ENCODE measurements around the gene MVB12B. TPM values are rescaled to one million over a fixed set of nuclear protein-coding genes. Genes with fewer than 3 reads are reported as not detected.
A peak's percentile ranks its signal among the peaks of the same experiment; 100 is the strongest.

The MVB12B gene
- polyA plus RNA-seq, 2 donors, result 2.1 to 2.4 TPM

- 63 to 73% methylated on average over 8 of the region's 8 CpGs for WGBS, 2 donors
These were observed 62.5 kb downstream of the MVB12B start for GRCh38 chr9:126388964-126389708.

DNA sequence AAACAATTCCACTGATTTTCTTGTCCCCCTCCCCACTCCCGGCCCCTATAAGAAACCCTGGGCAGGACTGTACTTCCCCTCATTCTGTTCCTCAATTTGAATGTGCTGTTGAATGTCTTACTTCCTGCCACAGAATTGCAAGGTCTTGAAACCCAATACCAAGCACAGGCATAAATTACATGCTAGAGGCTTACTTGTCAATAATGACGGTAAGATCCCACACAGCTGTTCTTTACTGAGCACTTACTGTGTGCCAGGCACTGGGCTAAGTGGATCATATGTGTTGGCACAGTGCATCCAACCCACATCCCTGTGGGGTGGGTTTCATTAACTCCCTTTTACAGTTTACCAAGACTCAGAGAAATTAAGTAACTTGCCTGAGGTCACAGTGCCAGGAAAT, 63.4 kb downstream of the MVB12B start:
- Histone ChIP-seq H3K4me1 (ENCODE audit: control insufficient read depth in 2 of 2, insufficient read depth in 2 of 2, low read length in 1 of 2) (peaks cover 4 to 7% of the 10 kb centered on the region in 2 donors), H3K4me3 (ENCODE audit: low read depth in 1 of 2, low read length in 2 of 2) (no peak overlapping the region), H3K9me3 (ENCODE audit: control insufficient read depth in 2 of 2, insufficient read depth in 1 of 2, low read depth in 1 of 2, low read length in 1 of 2) (no peaks in the 10 kb centered on the region), H3K27ac (ENCODE audit: low read depth in 2 of 2, low read length in 1 of 2) (peak overlapping the region in 1 of 2 donors; percentile 54), H3K27me3 (ENCODE audit: control insufficient read depth in 1 of 2, insufficient read depth in 2 of 2, low read length in 2 of 2) (no peaks in the 10 kb centered on the region), H3K36me3 (ENCODE audit: control insufficient read depth in 2 of 2, insufficient read depth in 2 of 2, low read length in 1 of 2) (peaks cover 0 to 5% of the 10 kb centered on the region in 2 donors)
- WGBS, 2 donors, result 74 to 77% methylated on average over 2 of the region's 2 CpGs

More at GRCh38 chr9:126388964-126389708, 62.5 kb downstream of the MVB12B start:
- H3K27me3 ChIP-seq (ENCODE audit: control insufficient read depth in 1 of 2, insufficient read depth in 2 of 2, low read length in 2 of 2), result no peaks in the 10 kb centered on the region
- no peak overlapping the region for H3K4me3 ChIP-seq (ENCODE audit: low read depth in 1 of 2, low read length in 2 of 2)
- H3K9me3 ChIP-seq (ENCODE audit: control insufficient read depth in 2 of 2, insufficient read depth in 1 of 2, low read depth in 1 of 2, low read length in 1 of 2), result no peaks in the 10 kb centered on the region
- H3K27ac ChIP-seq (ENCODE audit: low read depth in 2 of 2, low read length in 1 of 2), result no peak overlapping the region
- H3K36me3 ChIP-seq (ENCODE audit: control insufficient read depth in 2 of 2, insufficient read depth in 2 of 2, low read length in 1 of 2), result peaks cover 0 to 5% of the 10 kb centered on the region in 2 donors
- peaks cover 4 to 7% of the 10 kb centered on the region in 2 donors for H3K4me1 ChIP-seq (ENCODE audit: control insufficient read depth in 2 of 2, insufficient read depth in 2 of 2, low read length in 1 of 2)

GRCh38 chr9:126390923-126391322, 64.3 kb downstream of the MVB12B start:
- peaks cover 6 to 7% of the 10 kb centered on the region in 2 donors for H3K4me1 ChIP-seq (ENCODE audit: control insufficient read depth in 2 of 2, insufficient read depth in 2 of 2, low read length in 1 of 2)
- no peak overlapping the region for H3K27ac ChIP-seq (ENCODE audit: low read depth in 2 of 2, low read length in 1 of 2)

GRCh38 chr9:126391713-126392661, 65.4 kb downstream of the MVB12B start:
- Histone ChIP-seq H3K4me3 (ENCODE audit: low read depth in 1 of 2, low read length in 2 of 2) (no peak overlapping the region), H3K9me3 (ENCODE audit: control insufficient read depth in 2 of 2, insufficient read depth in 1 of 2, low read depth in 1 of 2, low read length in 1 of 2) (no peaks in the 10 kb centered on the region), H3K36me3 (ENCODE audit: control insufficient read depth in 2 of 2, insufficient read depth in 2 of 2, low read length in 1 of 2) (peaks cover 0 to 7% of the 10 kb centered on the region in 2 donors), H3K4me1 (ENCODE audit: control insufficient read depth in 2 of 2, insufficient read depth in 2 of 2, low read length in 1 of 2) (peaks cover 6 to 7% of the 10 kb centered on the region in 2 donors), H3K27me3 (ENCODE audit: control insufficient read depth in 1 of 2, insufficient read depth in 2 of 2, low read length in 2 of 2) (no peaks in the 10 kb centered on the region), H3K27ac (ENCODE audit: low read depth in 2 of 2, low read length in 1 of 2) (peak overlapping the region; percentile 19 to 22)
- 82 to 83% methylated on average over 24 of the region's 24 CpGs for WGBS, 2 donors

More at GRCh38 chr9:126390923-126391322, 64.3 kb downstream of the MVB12B start:
- 79 to 89% methylated on average over 9 of the region's 9 CpGs for WGBS, 2 donors
- H3K9me3 ChIP-seq (ENCODE audit: control insufficient read depth in 2 of 2, insufficient read depth in 1 of 2, low read depth in 1 of 2, low read length in 1 of 2), result no peaks in the 10 kb centered on the region
- no peak overlapping the region for H3K4me3 ChIP-seq (ENCODE audit: low read depth in 1 of 2, low read length in 2 of 2)
- H3K36me3 ChIP-seq (ENCODE audit: control insufficient read depth in 2 of 2, insufficient read depth in 2 of 2, low read length in 1 of 2), result peaks cover 0 to 5% of the 10 kb centered on the region in 2 donors
- no peaks in the 10 kb centered on the region for H3K27me3 ChIP-seq (ENCODE audit: control insufficient read depth in 1 of 2, insufficient read depth in 2 of 2, low read length in 2 of 2)

- WGBS, 2 donors, result 43 to 65% methylated on average over 9 of the region's 9 CpGs
- Histone ChIP-seq H3K27me3 (ENCODE audit: control insufficient read depth in 1 of 2, insufficient read depth in 2 of 2, low read length in 2 of 2) (no peaks in the 10 kb centered on the region), H3K9me3 (ENCODE audit: control insufficient read depth in 2 of 2, insufficient read depth in 1 of 2, low read depth in 1 of 2, low read length in 1 of 2) (no peaks in the 10 kb centered on the region), H3K4me3 (ENCODE audit: low read depth in 1 of 2, low read length in 2 of 2) (no peak overlapping the region), H3K36me3 (ENCODE audit: control insufficient read depth in 2 of 2, insufficient read depth in 2 of 2, low read length in 1 of 2) (peaks cover 0 to 7% of the 10 kb centered on the region in 2 donors), H3K27ac (ENCODE audit: low read depth in 2 of 2, low read length in 1 of 2) (peak overlapping the region; percentile 52 to 71), H3K4me1 (ENCODE audit: control insufficient read depth in 2 of 2, insufficient read depth in 2 of 2, low read length in 1 of 2) (peaks cover 6 to 7% of the 10 kb centered on the region in 2 donors)
These were observed 66.2 kb downstream of the MVB12B start for GRCh38 chr9:126392662-126393371.

- Histone ChIP-seq H3K27ac (ENCODE audit: low read depth in 2 of 2, low read length in 1 of 2) (peak overlapping the region in 1 of 2 donors; percentile 52), H3K9me3 (ENCODE audit: control insufficient read depth in 2 of 2, insufficient read depth in 1 of 2, low read depth in 1 of 2, low read length in 1 of 2) (no peaks in the 10 kb centered on the region), H3K27me3 (ENCODE audit: control insufficient read depth in 1 of 2, insufficient read depth in 2 of 2, low read length in 2 of 2) (no peaks in the 10 kb centered on the region), H3K4me1 (ENCODE audit: control insufficient read depth in 2 of 2, insufficient read depth in 2 of 2, low read length in 1 of 2) (peaks cover 6 to 7% of the 10 kb centered on the region in 2 donors), H3K36me3 (ENCODE audit: control insufficient read depth in 2 of 2, insufficient read depth in 2 of 2, low read length in 1 of 2) (peaks cover 0 to 7% of the 10 kb centered on the region in 2 donors), H3K4me3 (ENCODE audit: low read depth in 1 of 2, low read length in 2 of 2) (no peak overlapping the region)
- WGBS, 2 donors, result 74 to 75% methylated on average over 6 of the region's 6 CpGs
These were observed 67.2 kb downstream of the MVB12B start for GRCh38 chr9:126393876-126394275.

DNA sequence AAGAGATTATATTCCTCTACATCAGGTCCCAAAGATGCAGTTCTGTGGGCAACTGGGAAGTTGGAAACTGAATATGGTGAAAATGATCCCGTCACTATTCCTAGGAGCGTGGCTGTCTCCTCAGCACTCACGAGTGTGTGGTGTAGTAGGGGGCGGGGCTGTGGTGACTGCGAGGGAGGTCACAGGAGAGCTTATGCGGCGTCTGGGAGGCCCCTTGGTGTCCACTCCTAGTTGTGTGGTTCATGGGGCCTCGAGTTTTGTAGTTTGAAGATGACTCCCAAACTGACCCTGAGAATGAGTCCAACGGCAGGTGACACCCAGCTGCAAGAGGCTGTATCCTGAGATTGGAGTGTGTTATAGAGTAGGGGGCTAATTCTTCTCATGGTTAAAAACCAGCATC, 68.2 kb downstream of the MVB12B start:
- H3K27ac ChIP-seq (ENCODE audit: low read depth in 2 of 2, low read length in 1 of 2), result no peak overlapping the region
- peaks cover 0 to 7% of the 10 kb centered on the region in 2 donors for H3K36me3 ChIP-seq (ENCODE audit: control insufficient read depth in 2 of 2, insufficient read depth in 2 of 2, low read length in 1 of 2)
- H3K9me3 ChIP-seq (ENCODE audit: control insufficient read depth in 2 of 2, insufficient read depth in 1 of 2, low read depth in 1 of 2, low read length in 1 of 2), result no peaks in the 10 kb centered on the region
- peaks cover 6 to 7% of the 10 kb centered on the region in 2 donors for H3K4me1 ChIP-seq (ENCODE audit: control insufficient read depth in 2 of 2, insufficient read depth in 2 of 2, low read length in 1 of 2)
- WGBS, 2 donors, result 89 to 91% methylated on average over 9 of the region's 9 CpGs
- no peaks in the 10 kb centered on the region for H3K27me3 ChIP-seq (ENCODE audit: control insufficient read depth in 1 of 2, insufficient read depth in 2 of 2, low read length in 2 of 2)
- no peak overlapping the region for H3K4me3 ChIP-seq (ENCODE audit: low read depth in 1 of 2, low read length in 2 of 2)

- H3K9me3 ChIP-seq (ENCODE audit: control insufficient read depth in 2 of 2, insufficient read depth in 1 of 2, low read depth in 1 of 2, low read length in 1 of 2), result no peaks in the 10 kb centered on the region
- no peak overlapping the region for H3K27ac ChIP-seq (ENCODE audit: low read depth in 2 of 2, low read length in 1 of 2)
- peaks cover 0 to 7% of the 10 kb centered on the region in 2 donors for H3K36me3 ChIP-seq (ENCODE audit: control insufficient read depth in 2 of 2, insufficient read depth in 2 of 2, low read length in 1 of 2)
- H3K4me3 ChIP-seq (ENCODE audit: low read depth in 1 of 2, low read length in 2 of 2), result no peak overlapping the region
- H3K27me3 ChIP-seq (ENCODE audit: control insufficient read depth in 1 of 2, insufficient read depth in 2 of 2, low read length in 2 of 2), result no peaks in the 10 kb centered on the region
- peaks cover 6 to 7% of the 10 kb centered on the region in 2 donors for H3K4me1 ChIP-seq (ENCODE audit: control insufficient read depth in 2 of 2, insufficient read depth in 2 of 2, low read length in 1 of 2)
- 31 to 39% methylated on average over 7 of the region's 7 CpGs for WGBS, 2 donors
These were observed 69.0 kb downstream of the MVB12B start for GRCh38 chr9:126395439-126396212.
